GM11168 (cell line): ENCODE measurements around the gene MACROD2.

ENCODE experiments used
- in situ Hi-C: fragments of 300-500 bp; cut with MboI; formaldehyde crosslinking; loops from one replicate; pipeline ENCODE4 v1.12.0; 2022; ENCODE audit warnings: low sequenced_read_pairs; ENCODE audit not compliant: unreplicated experiment

MACROD2 gene

DNA sequence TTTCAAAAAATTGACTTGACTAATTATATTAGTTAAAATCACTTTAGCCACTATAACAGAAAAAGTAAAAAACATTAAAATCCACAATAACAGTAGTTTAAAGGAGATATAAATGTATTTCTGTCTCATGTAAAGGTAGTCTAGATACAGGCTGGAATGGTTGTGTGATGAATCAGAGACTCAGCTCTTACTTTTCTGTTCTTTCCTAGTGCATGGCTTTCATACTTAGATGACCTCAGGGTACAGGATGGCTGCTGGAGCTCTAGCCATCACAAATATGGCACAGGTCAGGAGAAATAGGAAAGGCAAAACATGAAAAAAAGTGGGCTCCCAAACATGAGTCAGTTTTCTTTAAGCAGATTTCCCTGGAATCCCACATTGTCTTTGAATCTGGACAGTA lies 499.8 kb downstream of the MACROD2 start:
- in situ Hi-C loops: no loop called here

DNA sequence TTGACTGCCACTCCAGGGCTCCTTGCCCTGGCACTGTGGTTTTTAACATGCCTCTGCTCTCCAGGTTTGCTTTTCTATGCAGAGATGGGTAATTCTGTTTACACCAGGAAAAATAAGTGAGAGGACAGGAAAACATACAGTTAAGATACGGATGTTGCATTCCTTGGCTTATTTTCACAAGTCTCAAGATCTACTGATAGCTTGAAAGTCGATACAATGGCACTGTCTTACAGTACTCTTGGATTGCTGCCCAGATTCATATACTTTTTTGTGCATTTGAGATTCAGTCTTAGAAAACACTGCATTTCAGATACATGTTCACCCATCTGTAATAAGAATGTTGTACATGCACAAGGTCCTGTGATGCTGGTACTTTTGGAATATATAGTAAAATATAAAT lies 501.7 kb downstream of the MACROD2 start:
- in situ Hi-C loops: no loop called here

DNA sequence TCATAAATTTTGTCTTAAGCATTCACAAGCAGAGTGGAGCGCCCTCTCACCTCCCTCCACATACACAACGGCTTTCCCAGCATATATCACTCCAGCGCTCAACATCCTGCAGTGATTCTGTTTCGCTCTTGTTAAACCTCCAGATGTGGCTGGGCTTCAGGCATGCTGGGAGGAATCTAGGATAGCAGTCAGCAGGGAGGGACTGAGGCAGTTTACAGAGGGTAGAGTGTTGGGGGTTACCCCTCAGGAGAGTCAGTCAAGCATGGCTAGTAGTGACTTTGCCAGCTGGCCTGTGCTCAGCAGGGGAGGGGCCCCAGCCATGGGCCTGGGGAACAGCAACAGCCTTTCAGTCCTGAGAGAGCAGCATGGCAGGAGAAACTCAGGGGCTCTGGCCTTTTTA lies 503.5 kb downstream of the MACROD2 start:
- in situ Hi-C loops: no loop called here

DNA sequence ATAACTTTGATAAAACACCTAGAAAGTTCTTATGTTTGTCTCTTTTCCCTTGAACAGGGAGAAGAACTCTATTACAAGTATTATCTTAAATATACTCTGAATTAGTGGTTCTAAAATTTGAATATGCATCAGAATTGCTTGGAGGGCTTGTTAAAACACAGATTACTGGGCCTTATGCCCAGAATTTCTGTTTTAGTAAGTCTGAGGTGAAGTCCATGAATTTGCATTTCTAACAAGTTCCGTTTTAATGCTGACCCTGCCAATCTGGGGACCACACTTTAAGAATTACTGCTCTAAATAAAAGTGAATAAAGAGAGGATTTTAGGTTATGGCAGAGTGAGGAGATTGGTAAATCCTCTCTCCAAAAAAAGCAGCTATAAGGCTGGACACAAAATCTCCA lies 510.2 kb downstream of the MACROD2 start:
- in situ Hi-C loops: no loop called here

DNA sequence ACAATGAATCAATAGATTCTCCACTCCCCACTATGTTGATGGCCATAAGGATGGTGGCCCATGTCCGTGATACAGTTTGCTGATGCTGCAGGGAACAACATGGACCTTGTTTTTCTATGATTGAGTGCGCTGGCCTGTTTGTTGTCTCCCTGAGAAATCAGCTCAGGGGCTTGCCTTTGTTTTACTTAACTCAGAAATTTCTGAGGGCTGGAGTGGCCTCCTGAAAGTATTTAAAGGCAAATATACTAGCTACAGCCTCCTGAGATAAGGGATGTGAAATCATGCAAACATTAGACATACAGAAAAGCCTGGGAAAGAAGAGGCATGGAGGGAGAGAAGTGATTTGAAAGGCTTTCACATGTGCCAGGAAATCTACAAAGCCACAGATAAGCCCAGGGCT lies 512.4 kb downstream of the MACROD2 start:
- in situ Hi-C loops: no loop called here

DNA sequence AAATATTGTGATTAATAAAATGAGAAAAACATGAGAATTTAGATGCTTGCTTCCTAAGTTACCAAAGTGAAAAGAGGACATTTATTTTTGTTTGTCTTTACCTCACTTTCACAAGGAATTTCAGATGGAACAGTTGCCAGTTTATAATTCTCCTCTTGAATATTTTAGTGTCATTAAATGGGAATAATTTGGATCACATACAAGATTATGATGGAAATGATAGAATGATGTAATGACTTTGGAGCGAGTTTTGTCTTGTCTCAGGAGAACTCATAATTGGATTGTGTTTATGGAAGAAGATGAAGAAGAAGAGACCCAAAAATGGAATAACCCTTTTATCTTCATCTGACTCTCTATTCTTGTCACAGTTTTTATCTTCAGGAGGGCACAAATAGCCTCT lies 515.0 kb downstream of the MACROD2 start:
- in situ Hi-C loops: no loop called here

DNA sequence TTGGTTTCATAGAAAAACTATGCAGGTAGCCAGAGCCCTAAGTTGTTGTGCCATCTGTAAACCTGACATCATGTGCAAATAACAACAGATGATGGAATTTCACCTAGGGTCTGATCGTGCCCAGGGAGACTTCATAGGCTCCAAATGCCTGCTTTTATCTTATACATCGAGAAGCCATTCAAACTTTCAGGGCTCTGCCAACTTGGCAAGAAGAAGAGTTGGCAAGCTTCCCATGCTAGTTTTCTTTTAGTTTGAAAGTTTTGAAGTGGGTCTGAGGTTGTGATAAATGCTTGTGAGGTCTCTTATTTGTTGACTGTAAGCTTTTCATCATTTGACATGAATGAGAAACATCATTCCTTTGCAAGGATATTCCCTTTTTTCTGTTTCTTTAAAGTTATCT lies 517.5 kb downstream of the MACROD2 start:
- in situ Hi-C loops: no loop called here

DNA sequence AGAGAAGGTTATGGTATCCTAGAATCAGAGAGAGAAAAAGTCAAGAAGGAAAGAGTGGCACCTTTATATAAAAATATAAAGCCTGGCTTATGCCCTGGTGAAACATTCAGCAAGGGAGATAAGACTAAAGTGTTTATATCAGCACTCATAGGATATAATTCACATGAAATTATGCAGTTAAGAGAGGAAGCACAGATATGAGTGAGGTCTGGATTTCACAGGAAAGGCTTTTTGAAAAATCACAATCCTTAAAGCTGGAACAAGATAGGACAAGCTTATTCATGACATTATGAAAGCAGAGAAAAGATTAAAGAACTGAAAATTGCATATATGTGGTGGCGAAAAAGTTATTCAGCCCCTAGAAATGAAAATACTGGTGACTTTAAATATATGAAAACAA lies 523.3 kb downstream of the MACROD2 start:
- in situ Hi-C loops: no loop called here

DNA sequence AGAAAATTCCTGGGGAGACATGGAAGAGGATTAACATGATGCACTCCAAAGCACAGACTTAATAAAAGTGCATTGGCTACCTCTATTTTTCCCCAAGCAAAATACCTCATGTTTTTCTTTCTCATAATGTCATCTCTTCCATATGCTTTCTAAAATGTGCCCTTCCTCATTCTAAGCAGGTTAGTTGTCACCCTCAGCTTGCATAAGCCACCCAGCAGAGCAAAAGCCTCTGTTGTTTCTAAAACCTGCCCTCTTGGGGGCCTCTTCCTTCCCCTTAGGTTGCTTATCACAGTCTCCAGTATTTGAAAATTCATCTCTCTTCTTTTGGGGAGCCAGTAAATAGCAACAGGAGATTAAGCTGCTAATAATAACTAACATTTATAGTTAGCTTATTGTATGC lies 525.7 kb downstream of the MACROD2 start:
- in situ Hi-C loops: no loop called here

DNA sequence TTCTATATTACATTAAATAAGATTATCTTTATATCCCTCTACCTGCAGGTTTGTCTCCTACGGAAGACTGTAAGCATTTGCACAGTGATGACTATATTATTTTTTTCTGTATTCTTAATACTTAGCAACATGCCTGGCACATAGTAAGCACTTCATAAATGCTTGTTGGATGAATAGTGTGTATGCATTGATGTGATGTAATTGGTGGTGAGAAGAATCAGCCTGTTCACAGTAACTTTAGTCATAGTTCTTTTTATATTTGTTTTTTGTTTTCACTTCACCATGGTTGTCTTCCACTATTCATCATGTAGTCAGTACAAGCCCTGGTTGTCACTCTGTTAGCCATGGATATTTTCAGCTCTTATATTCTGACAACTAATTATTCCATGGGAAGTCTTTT lies 526.1 kb downstream of the MACROD2 start:
- in situ Hi-C loops: no loop called here

DNA sequence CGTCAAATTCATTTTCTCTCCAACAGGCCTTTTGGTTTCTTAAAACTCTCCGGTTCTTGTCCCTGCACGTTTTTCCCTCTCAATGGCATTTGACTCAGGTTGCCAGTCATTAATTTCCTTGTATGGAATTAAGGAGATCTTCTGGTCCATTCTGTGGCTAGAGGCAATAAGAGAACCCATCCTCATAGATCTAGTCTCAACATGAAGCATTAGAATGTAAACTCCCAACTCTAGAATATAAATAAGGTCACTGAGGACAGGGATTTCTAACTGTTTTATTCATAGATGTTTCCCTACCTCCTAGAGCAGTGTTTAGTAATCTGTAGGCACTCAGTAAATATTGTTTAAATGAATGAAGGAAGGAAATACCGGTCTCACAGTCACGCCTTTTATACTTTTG lies 527.3 kb downstream of the MACROD2 start:
- in situ Hi-C loops: no loop called here

DNA sequence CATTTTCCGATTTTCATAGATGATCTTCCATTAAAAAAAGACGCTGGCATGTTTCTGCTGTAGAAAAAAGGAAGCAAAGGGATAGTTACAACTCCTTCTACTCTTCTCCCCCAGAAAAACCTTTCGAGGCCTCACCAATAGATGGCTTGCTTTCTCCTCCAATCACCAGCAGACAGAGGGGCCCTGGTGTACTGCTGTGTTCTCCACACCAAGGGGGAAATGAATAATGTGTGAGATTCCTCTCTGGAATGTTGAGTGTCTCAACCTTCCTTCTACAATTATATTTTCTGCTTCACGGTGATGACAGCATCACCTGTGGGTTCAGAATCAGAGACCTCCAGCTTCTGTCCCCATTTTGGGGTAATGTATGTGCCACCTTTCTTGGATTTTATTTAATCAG lies 527.8 kb downstream of the MACROD2 start:
- in situ Hi-C loops: no loop called here

DNA sequence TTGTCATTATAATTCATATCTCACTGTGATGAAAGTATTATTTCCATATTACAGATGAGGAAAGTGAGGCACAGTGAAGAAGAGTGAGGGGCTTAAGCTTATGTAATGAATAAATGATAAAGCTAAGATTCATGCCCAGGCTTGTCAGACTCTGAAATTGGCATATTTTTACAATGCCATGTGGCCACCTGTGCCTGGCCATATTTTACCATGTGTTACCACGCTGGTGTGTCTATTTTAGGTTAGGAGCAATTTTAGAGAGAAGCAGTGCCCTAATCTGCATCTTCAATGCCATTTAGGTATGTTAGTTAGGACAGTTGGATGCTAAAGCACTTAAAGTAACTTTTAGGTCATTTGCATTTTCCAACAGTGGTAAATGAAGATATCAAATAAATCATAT lies 530.1 kb downstream of the MACROD2 start:
- in situ Hi-C loops: no loop called here

DNA sequence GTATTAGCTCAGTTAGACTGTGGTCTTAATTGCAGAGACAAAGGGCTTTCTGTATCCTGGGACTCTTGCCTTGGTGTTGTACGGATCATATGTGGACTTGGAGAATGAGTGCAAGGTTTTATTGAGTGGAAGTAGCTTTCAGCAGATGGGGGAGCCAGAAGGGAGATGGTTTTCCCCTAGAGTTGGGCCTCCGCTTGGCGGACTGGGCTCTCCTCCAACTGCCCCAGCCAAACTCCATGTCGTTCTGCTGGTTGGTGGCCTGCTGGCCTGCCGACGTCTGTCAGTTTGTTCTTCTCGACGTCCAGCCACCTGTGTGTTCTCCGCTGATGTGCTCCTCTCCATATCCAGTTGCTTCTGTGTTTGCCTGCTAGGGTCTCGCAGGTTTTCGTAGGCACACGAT lies 531.6 kb downstream of the MACROD2 start:
- in situ Hi-C loops: no loop called here

DNA sequence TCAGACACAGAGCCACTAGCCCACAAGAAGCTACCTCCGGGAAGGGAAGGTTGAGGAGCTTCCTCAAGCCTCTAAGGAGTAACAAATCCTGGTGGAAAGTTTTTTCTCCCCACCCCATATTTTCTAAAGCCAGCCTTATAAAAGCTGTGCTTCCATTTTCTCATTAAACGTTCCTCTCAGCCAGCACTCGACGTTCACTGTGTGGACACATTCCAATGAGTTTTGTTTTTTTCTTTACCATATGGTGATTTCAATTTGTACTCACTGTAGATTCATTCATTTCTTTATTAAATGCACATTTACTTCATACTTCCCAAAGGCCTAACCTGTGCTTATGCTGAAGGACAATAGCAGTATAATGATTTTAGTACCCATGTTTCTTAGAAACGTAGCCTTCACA lies 536.5 kb downstream of the MACROD2 start:
- in situ Hi-C loops: no loop called here

DNA sequence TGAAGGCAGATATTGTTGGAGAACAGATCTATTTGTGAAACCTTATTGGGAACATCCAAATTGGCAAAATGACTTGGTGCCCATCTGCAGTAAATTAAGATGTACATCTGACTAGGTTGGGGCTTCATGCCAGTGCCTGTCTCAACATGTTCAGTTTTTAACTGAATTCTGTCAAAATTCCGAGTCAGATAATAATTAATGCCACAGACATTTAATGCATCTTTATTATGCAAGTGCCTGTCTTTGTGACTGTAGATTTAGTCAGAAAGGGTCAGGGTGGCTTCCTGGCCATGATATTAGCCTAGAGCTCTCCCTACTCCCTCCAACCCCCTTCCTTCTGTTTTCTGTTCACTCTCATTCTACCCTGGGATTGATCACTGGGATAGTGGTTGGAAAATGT lies 541.4 kb downstream of the MACROD2 start:
- in situ Hi-C loops: no loop called here

DNA sequence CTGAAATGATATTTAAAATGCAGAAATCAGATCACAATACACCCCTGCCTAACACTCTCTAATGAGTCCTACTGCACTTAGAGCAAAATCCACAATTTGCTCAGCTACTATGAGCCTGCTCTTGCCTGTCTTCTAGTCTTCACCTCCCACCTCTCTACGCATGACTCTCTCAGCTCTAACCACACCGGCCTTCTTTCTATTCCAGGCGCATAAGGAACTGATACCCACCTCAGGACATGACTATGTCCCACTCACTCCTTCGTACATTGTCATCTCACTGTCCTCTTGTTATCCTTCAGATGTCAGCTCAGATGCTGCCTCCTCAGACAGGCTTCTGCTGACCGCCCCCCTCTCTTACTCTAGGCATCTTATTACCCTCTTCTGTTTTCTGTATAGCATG lies 543.1 kb downstream of the MACROD2 start:
- in situ Hi-C loops: no loop called here

DNA sequence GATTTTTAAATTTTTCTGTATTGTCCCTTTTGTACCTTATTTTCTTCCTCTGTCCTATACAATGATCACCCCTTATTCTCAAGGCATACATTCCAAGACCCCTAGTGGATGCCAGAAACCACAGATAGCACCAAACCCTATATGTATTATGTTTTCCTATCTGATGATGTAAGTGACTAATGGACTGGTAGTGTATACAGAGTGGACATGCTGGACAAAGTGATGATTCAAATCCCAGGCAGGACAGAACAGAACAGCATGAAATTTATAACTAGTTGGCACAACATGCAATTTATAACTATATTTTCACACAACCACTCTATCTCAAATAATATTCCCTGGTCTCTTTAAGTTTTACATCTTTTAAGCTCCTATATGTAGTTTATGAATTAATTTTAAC lies 547.7 kb downstream of the MACROD2 start:
- in situ Hi-C loops: no loop called here

DNA sequence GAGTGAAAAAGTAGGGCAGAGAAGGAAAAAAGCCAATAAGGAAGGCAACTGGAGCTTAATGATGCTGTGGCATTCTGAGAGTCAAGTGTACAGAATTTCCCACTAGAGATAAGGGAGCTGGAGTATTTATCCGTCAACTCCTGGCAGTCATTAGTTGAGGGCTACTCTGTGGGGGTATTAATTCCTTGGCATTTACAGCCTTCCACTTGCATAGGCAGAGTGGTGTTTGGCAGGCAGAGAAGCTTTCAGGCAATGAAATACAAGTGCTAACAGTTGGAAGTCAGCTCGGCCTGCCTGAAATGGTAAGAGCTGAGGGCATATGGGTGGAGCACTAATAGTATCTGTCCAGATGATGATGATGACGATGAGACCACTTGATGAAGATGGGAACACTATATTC lies 549.4 kb downstream of the MACROD2 start:
- in situ Hi-C loops: no loop called here

DNA sequence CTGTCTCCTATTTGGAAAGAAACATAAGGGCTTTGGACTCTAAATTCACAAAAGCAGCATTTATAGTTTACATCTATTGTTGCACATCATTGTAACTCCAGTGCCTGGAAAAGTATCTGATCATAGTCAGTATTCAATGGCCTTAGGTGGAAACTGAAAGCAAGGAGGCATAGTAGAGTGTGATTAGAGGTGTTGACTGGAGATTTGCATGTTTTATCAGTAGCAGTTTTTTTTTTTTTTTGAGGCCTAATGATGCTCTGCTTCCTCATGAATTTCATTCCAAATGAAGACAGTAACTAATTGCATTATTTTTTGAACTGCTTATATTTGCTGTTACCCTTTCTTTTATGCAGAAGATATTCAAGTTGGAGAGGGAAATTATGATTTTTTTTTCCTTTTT lies 555.3 kb downstream of the MACROD2 start:
- in situ Hi-C loops: no loop called here

DNA sequence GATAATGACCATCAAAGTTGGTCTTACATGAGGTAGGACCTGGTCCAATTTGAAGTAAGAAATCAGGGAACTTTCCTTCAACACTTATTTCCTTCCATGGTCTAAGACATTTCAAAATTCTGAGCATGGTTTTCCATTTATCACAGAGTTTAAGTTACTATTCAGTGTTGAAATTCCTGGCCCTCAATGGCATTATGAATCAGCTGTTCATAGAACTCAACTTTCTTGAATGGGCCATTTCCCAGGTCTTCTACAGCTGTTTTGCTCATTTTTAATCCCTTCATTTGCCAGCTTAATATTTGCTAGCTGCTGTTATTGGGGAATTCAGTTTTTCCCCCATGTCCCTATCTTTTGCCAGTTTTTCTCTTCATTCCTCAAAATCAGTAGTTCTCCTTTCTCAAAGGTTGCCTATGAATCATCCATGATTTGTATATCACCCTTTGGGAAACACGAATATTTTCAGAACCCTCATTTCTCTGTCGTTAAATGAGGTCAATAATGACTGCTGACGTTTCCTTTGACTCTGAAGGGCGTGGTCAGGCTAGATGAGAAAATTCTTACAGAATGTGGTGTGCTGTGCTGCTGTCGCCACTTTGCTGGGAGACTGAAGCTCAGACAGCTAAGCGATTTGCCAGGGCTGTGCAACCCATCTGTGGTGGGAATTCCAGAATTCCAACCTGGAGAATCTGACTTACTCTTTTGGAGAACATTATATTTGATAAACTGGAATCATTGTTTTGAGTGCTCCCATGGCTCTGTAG lies 558.6 kb downstream of the MACROD2 start:
- in situ Hi-C loops: no loop called here

DNA sequence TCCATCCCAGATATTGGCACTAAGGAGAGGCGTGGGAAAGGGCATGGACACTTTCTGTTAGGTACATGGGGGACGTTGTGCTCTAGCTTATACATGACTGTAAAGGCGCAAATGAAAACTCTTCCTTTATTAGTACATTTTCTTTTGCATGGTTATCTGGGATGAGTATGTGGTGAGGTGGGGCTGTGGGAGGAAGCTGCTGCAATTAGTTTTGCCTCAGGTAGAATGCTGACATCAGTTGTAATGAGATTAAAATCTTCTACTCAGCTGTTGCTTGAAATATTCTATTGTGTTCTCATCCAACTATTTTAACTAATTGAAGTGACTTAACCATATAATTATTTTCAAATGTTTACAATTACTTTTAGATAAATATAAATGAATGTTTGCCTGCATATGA lies 560.4 kb downstream of the MACROD2 start:
- in situ Hi-C loops: no loop called here

DNA sequence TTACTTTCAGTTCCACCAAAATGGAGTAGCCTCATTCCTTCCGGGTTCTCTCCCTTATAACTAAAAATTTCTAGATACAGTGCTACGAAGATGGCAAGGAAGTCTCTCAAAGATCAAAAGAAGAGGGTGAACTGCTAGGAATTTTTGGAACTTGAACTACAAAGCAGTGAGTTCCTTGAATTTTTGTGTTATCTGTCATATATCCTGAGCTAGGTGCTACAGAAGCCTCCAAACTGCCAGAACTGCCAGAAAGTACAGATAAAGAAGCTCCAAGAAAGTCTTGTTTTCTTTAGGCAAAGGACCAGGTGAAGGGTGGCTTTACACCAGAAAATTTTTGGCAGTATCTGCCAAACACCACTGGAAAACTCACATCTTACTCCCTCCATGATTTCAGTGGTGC lies 560.9 kb downstream of the MACROD2 start:
- in situ Hi-C loops: no loop called here
